Measurements from ENCODE around the gene AP2S1. TPM values are rescaled to one million over a fixed set of nuclear protein-coding genes. Genes with fewer than 3 reads are reported as not detected.
A peak's percentile ranks its signal among the peaks of the same experiment; 100 is the strongest.

The AP2S1 gene
- total and polyA plus RNA-seq, 2 of the 8 experiments (the other 6 are each of a cell fraction or from before 2014, with no cell fraction given) = 195 to 211 TPM

DNA sequence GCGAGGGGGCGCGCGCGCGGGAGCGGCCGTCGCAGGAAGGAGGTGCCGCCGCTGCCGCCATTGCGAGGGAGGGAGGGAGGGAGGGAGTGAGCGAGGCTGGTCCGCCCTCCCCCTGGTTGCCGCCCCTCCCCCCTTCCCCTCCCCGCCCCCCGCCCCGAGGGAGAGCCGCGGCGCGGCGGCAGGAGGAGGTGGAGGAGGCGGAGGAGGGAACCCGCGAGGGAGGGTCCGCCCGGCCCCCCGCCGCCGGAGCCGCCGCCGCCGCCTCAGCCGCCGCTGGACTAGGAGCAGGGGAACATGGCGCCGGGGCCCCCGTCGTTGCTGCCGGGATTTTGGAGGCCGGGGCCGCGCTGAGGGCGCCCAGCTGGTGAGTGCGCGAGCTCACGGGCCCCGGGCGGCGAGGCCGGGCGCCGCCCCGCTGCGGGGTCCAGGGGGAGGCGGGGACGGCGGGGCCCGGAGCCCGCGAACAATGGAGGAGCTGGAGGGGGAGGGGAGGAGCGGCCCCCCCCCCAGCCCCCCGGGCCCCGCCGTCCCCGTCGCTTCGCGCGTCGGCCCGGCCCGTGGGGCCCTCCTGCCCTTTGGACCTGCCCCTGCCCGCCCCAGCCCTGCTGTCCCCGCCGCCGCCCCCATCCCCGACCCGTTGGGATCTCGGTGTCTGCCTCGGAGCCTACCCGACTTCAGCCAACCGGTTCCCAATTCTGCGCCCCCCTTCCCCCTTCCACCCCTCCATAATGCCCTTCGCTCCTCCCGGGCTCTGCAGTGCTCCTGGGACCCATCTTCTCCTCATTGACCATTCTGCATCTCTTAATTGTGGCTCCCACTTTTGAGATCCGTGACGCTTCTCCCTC is 10.4 kb upstream of the AP2S1 start, which contains the start of gene ARHGAP35 (continued):
- TF ChIP-seq, protein P1, sequence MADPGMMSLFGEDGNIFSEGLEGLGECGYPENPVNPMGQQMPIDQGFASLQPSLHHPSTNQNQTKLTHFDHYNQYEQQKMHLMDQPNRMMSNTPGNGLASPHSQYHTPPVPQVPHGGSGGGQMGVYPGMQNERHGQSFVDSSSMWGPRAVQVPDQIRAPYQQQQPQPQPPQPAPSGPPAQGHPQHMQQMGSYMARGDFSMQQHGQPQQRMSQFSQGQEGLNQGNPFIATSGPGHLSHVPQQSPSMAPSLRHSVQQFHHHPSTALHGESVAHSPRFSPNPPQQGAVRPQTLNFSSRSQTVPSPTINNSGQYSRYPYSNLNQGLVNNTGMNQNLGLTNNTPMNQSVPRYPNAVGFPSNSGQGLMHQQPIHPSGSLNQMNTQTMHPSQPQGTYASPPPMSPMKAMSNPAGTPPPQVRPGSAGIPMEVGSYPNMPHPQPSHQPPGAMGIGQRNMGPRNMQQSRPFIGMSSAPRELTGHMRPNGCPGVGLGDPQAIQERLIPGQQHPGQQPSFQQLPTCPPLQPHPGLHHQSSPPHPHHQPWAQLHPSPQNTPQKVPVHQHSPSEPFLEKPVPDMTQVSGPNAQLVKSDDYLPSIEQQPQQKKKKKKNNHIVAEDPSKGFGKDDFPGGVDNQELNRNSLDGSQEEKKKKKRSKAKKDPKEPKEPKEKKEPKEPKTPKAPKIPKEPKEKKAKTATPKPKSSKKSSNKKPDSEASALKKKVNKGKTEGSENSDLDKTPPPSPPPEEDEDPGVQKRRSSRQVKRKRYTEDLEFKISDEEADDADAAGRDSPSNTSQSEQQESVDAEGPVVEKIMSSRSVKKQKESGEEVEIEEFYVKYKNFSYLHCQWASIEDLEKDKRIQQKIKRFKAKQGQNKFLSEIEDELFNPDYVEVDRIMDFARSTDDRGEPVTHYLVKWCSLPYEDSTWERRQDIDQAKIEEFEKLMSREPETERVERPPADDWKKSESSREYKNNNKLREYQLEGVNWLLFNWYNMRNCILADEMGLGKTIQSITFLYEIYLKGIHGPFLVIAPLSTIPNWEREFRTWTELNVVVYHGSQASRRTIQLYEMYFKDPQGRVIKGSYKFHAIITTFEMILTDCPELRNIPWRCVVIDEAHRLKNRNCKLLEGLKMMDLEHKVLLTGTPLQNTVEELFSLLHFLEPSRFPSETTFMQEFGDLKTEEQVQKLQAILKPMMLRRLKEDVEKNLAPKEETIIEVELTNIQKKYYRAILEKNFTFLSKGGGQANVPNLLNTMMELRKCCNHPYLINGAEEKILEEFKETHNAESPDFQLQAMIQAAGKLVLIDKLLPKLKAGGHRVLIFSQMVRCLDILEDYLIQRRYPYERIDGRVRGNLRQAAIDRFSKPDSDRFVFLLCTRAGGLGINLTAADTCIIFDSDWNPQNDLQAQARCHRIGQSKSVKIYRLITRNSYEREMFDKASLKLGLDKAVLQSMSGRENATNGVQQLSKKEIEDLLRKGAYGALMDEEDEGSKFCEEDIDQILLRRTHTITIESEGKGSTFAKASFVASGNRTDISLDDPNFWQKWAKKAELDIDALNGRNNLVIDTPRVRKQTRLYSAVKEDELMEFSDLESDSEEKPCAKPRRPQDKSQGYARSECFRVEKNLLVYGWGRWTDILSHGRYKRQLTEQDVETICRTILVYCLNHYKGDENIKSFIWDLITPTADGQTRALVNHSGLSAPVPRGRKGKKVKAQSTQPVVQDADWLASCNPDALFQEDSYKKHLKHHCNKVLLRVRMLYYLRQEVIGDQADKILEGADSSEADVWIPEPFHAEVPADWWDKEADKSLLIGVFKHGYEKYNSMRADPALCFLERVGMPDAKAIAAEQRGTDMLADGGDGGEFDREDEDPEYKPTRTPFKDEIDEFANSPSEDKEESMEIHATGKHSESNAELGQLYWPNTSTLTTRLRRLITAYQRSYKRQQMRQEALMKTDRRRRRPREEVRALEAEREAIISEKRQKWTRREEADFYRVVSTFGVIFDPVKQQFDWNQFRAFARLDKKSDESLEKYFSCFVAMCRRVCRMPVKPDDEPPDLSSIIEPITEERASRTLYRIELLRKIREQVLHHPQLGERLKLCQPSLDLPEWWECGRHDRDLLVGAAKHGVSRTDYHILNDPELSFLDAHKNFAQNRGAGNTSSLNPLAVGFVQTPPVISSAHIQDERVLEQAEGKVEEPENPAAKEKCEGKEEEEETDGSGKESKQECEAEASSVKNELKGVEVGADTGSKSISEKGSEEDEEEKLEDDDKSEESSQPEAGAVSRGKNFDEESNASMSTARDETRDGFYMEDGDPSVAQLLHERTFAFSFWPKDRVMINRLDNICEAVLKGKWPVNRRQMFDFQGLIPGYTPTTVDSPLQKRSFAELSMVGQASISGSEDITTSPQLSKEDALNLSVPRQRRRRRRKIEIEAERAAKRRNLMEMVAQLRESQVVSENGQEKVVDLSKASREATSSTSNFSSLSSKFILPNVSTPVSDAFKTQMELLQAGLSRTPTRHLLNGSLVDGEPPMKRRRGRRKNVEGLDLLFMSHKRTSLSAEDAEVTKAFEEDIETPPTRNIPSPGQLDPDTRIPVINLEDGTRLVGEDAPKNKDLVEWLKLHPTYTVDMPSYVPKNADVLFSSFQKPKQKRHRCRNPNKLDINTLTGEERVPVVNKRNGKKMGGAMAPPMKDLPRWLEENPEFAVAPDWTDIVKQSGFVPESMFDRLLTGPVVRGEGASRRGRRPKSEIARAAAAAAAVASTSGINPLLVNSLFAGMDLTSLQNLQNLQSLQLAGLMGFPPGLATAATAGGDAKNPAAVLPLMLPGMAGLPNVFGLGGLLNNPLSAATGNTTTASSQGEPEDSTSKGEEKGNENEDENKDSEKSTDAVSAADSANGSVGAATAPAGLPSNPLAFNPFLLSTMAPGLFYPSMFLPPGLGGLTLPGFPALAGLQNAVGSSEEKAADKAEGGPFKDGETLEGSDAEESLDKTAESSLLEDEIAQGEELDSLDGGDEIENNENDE (IDR thresholded peaks at IDR 0.05; ENCODE audit: insufficient replicate concordance, low read length) = no peak
- TF ChIP-seq YY1 (IDR thresholded peaks at IDR 0.05; ENCODE audit: low read depth, low read length) = peak; percentile 78
- no peak for TF ChIP-seq TEAD4 (IDR thresholded peaks at IDR 0.05; ENCODE audit: low read depth, low read length)
- peak; percentile 10; the same call in 1 of the 2 replicates for TF ChIP-seq PHF8 (conservative IDR thresholded peaks at IDR 0.05; ENCODE audit: low read depth, low read length)
- TF ChIP-seq CTBP2 (IDR thresholded peaks at IDR 0.05; ENCODE audit: borderline replicate concordance, insufficient read depth, insufficient read length, low read length) = no peak
- TF ChIP-seq, protein P2, sequence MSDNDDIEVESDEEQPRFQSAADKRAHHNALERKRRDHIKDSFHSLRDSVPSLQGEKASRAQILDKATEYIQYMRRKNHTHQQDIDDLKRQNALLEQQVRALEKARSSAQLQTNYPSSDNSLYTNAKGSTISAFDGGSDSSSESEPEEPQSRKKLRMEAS (IDR thresholded peaks at IDR 0.05) = peak; percentile 43; the same call in 1 of the 2 replicates
- no peak for TF ChIP-seq CHD1 (IDR thresholded peaks at IDR 0.05; ENCODE audit: low read depth, low read length)
- no peak for TF ChIP-seq FOSL1 (IDR thresholded peaks at IDR 0.05; ENCODE audit: insufficient read depth, low read depth, low read length)

Measured in H1 (cell line).